Ovary (tissue), 9 donors: Measurements from ENCODE around the gene SIRT2. TPM values are rescaled to one million over a fixed set of nuclear protein-coding genes. Genes with fewer than 3 reads are reported as not detected.
A peak's percentile ranks its signal among the peaks of the same experiment; 100 is the strongest.

Experiments used
- DNase-seq, 5 donors: peaks; one replicate each; pipeline ENCODE4 v3.0.0-alpha.2; 2019 to 2020
- H3K27ac ChIP-seq, 2 donors: fragments of 200-600 bp; one replicate each; pipeline versions ENCODE4 v1.5.1 to v1.8.0; 2019 to 2022
- H3K27me3 ChIP-seq: fragments of 200-600 bp; one replicate; pipeline ENCODE4 v1.8.0; 2022
- H3K36me3 ChIP-seq: fragments of 200-600 bp; sonication (generic); one replicate; pipeline ENCODE4 v1.5.1; 2019
- H3K4me1 ChIP-seq: one replicate; pipeline ENCODE4 v1.8.1; 2013; ENCODE audit warnings: mild to moderate bottlenecking, moderate library complexity; ENCODE audit not compliant: insufficient read depth
- H3K4me3 ChIP-seq: fragments of 200-600 bp; sonication (generic); one replicate; pipeline ENCODE4 v1.5.1; 2017
- H3K9me3 ChIP-seq, 2 donors: fragments of 200-600 bp in 1 of 2; sonication (generic) in 1 of 2; one replicate each; pipeline versions ENCODE4 v1.5.1 to v1.8.1; 2013 to 2019; ENCODE audit warnings: mild to moderate bottlenecking in 1 of 2, moderate library complexity in 1 of 2
- EP300 ChIP-seq: sonication (generic); formaldehyde crosslinking; IDR thresholded peaks from one replicate; pipeline ENCODE4 v1.6.1; 2017; ENCODE audit warnings: antibody characterized with exemption
- POLR2A ChIP-seq: fragments of 450-650 bp; IDR thresholded peaks from one replicate; pipeline ENCODE4 v1.6.1; 2017; ENCODE audit warnings: antibody characterized with exemption, mild to moderate bottlenecking, moderate library complexity
- WGBS, 3 donors: extraction: QIAGEN DNeasy Blood & Tissue Kit in 1 of 3; methylation state at CpG; one replicate each; pipeline versions ENCODE4 v1.1.5 to v1.1.7; 2013 to 2017; 5-methylcytosine and 5-hydroxymethylcytosine counted together
- intact Hi-C, 4 donors: fragments of 100-400 bp; cut with DNase I; formaldehyde crosslinking; loops; one replicate each; pipeline versions ENCODE4 v1.11.0 to v1.15.1; 2022 to 2023
- polyA plus RNA-seq, 2 donors: library from polyadenylated mRNA; stranded (reverse); fragments of 200-250 nt in 1 of 2; fragments of 350-450 nt in 1 of 2; fragmentation: Illumina TruSeq in 1 of 2; extraction: RNeasy Lipid Tissue Mini Kit (QIAGEN cat#74804) in 1 of 2; gene quantifications; one replicate each; pipeline ENCODE4 v1.2.3, GENCODE V29; 2013 to 2014
- total RNA-seq, 7 donors: library from RNA; depleted of rRNA in 2 of 7; stranded (reverse); fragments of >200 nt in 2 of 7; fragmentation: NEBNext Ultra II Directional in 3 of 7; extraction: Animal tissue kit (Norgen Biotek cat#: 25700) in 3 of 7; gene quantifications; one replicate each; pipeline versions ENCODE4 v1.1.0 to v1.2.4, GENCODE V29; 2016 to 2023
- TF ChIP-seq, protein P1 (sequence below), 3 donors: fragments of 450-650 bp in 2 of 3; fragments of 200-600 bp in 1 of 3; IDR thresholded peaks; one replicate each; pipeline versions ENCODE4 v1.5.1 to v1.8.0; 2016 to 2022; ENCODE audit warnings: antibody characterized with exemption in 3 of 3, mild to moderate bottlenecking in 1 of 3
- donor health status: DM: no; HTN: no; CAD: no; lungs with moderate emphysema.
- donor health status: DM: no; HTN: no; CAD: no.
- donor health status: Bipolar disorder and iron deficiency.
- donor health status: DM: yes; HTN: yes; CAD: no.
- donor health status: DM: no; HTN: no; CAD: no.
- donor health status: DM: yes; HTN: yes; CAD: no.

Gene SIRT2
- total and polyA plus RNA-seq, 9 donors, result 46.1 to 64.9 (median 55.7) TPM

DNA sequence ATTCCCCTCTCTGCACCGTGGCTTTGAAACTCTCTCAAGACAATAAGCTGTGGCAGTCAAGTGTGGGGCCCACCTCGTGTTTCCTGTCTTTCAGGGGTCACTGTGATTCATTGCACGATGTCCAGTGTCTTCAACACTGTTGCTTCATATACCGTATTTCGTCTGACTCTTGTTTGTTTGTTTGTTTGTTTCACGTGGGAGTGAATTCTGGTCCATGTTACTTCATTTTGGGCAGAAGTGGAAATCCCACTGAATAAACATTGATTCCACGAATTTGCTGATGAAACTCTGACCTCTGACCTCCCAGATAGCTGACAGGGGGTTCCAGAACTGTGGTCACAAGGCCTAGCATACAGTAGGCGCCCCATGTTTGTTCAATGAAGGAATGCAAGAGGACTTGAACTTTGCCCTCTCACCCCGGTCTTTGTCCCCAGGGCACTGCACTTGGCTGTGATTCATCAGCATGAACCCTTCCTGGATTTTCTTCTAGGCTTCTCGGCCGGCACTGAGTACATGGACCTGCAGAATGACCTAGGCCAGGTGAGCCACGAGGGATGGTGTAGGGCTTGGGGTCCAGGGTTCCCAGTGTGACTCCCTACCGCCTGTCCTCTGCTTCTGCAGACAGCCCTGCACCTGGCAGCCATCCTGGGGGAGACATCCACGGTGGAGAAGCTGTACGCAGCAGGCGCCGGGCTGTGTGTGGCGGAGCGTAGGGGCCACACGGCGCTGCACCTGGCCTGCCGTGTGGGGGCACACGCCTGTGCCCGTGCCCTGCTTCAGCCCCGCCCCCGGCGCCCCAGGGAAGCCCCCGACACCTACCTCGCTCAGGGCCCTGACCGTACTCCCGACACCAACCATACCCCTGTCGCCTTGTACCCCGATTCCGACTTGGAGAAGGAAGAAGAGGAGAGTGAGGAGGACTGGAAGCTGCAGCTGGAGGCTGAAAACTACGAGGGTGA lies 5.4 kb upstream of the SIRT2 start:
- intact Hi-C loops, result no loop called here
- H3K4me3 ChIP-seq, result no peak overlapping the region
- H3K4me1 ChIP-seq, result no peaks in the 10 kb centered on the region
- H3K27ac ChIP-seq, result no peak overlapping the region
- WGBS, 3 donors, result 86 to 88% (median 86%) methylated on average over 35 of the region's 35 CpGs
- no peaks in the 10 kb centered on the region for H3K36me3 ChIP-seq
- H3K27me3 ChIP-seq, result no peaks in the 10 kb centered on the region
- DNase-seq, result no peak
- no peaks in the 10 kb centered on the region for H3K9me3 ChIP-seq
- TF ChIP-seq POLR2A (no peak), EP300 (no peak)
- TF ChIP-seq, protein P1, sequence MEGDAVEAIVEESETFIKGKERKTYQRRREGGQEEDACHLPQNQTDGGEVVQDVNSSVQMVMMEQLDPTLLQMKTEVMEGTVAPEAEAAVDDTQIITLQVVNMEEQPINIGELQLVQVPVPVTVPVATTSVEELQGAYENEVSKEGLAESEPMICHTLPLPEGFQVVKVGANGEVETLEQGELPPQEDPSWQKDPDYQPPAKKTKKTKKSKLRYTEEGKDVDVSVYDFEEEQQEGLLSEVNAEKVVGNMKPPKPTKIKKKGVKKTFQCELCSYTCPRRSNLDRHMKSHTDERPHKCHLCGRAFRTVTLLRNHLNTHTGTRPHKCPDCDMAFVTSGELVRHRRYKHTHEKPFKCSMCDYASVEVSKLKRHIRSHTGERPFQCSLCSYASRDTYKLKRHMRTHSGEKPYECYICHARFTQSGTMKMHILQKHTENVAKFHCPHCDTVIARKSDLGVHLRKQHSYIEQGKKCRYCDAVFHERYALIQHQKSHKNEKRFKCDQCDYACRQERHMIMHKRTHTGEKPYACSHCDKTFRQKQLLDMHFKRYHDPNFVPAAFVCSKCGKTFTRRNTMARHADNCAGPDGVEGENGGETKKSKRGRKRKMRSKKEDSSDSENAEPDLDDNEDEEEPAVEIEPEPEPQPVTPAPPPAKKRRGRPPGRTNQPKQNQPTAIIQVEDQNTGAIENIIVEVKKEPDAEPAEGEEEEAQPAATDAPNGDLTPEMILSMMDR (IDR thresholded peaks at IDR 0.05), result no peak

DNA sequence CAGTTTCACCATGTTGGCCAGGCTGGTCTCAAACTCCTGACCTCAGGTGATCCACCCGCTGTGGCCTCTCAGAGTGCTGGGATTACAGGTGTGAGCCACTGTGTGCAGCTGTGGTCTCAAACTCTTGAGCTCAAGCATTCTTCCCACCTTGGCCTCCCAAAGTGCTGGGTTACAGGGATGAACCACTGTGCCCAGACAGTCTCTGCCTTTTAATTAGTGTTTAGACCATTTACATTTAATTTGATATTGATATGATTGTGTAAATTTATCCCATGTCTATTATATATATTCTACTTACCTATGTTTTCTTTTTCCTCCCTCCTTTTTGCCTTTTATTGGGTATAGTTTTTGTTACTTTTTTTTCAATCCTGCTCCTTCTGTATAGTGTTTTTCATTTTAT lies 2.3 kb upstream of the SIRT2 start:
- intact Hi-C loops, result no loop called here
- Histone ChIP-seq H3K27me3 (no peaks in the 10 kb centered on the region), H3K27ac (no peak overlapping the region), H3K36me3 (no peaks in the 10 kb centered on the region), H3K9me3 (no peaks in the 10 kb centered on the region), H3K4me3 (no peak overlapping the region), H3K4me1 (peaks cover 2% of the 10 kb centered on the region)
- DNase-seq, result no peak
- TF ChIP-seq, protein P1 (IDR thresholded peaks at IDR 0.05), result no peak
- TF ChIP-seq EP300 (no peak), POLR2A (no peak)
- WGBS, 3 donors, result 93 to 100% (median 96%) methylated on average over 1 of the region's 1 CpG

DNA sequence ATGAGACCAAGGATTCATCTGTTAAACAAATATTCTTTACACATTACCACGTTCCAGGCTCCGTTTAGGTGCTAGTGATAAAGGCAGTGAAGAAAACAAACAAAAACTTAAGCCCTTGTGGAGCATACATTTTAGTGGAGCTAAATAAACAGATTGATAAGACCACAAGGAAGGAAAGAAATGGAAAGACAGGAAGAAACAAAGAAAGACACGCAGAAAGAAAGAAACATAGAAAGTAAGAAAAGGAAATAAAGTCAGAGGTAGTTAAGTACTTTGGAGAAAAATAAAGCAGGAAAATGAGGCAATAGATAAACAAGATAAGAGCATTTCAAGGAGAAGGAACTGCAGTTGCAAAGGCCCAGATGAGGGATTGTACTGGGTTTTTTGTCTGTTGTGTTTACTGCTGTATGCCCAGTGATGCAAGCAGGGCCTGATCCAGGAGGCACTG lies 1.3 kb upstream of the SIRT2 start:
- H3K4me3 ChIP-seq, result no peak overlapping the region
- 24 to 41% (median 27%) methylated on average over 3 of the region's 3 CpGs for WGBS, 3 donors
- no peaks in the 10 kb centered on the region for H3K27me3 ChIP-seq
- TF ChIP-seq EP300, result no peak
- TF ChIP-seq, protein P1 (IDR thresholded peaks at IDR 0.05), result no peak
- no peak for TF ChIP-seq POLR2A
- H3K4me1 ChIP-seq, result peaks cover 2% of the 10 kb centered on the region
- no peaks in the 10 kb centered on the region for H3K36me3 ChIP-seq
- peak overlapping the region in 1 of 2 donors; percentile 86 for H3K27ac ChIP-seq
- no peak for DNase-seq
- intact Hi-C loops, result no loop called here
- H3K9me3 ChIP-seq, result no peaks in the 10 kb centered on the region

DNA sequence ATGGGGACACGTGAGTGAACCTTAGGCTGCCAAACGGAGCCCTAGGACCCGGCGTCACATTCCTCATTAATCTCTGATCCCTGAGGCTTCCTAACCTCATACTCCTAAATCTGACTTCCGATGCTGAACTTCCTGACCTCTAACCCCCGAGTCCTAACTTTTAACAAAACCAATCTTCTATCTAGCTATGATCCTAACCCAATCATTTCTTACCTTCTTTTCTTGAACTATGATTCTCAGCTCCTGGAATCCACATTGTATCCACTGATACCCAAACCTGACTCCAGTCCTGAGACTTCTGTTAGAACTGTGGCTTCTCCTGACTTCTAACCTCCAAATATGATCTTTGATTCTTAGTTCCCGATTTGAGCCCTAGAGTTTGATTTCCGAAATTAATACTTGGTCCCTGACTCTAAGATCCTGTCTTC lies 798 bp upstream of the SIRT2 start:
- Histone ChIP-seq H3K9me3 (no peaks in the 10 kb centered on the region), H3K36me3 (no peaks in the 10 kb centered on the region), H3K4me1 (peaks cover 2% of the 10 kb centered on the region), H3K27ac (peak overlapping the region; percentile 72 to 86), H3K27me3 (no peaks in the 10 kb centered on the region), H3K4me3 (peak overlapping the region; percentile 96)
- 2 to 5% (median 4%) methylated on average over 8 of the region's 8 CpGs for WGBS, 3 donors
- intact Hi-C loops, result no loop called here
- no peak for DNase-seq
- TF ChIP-seq EP300 (no peak), POLR2A (no peak)
- TF ChIP-seq, protein P1 (IDR thresholded peaks at IDR 0.05), result no peak
